ENCODE results near the gene CCDC28A.

Gene CCDC28A

DNA sequence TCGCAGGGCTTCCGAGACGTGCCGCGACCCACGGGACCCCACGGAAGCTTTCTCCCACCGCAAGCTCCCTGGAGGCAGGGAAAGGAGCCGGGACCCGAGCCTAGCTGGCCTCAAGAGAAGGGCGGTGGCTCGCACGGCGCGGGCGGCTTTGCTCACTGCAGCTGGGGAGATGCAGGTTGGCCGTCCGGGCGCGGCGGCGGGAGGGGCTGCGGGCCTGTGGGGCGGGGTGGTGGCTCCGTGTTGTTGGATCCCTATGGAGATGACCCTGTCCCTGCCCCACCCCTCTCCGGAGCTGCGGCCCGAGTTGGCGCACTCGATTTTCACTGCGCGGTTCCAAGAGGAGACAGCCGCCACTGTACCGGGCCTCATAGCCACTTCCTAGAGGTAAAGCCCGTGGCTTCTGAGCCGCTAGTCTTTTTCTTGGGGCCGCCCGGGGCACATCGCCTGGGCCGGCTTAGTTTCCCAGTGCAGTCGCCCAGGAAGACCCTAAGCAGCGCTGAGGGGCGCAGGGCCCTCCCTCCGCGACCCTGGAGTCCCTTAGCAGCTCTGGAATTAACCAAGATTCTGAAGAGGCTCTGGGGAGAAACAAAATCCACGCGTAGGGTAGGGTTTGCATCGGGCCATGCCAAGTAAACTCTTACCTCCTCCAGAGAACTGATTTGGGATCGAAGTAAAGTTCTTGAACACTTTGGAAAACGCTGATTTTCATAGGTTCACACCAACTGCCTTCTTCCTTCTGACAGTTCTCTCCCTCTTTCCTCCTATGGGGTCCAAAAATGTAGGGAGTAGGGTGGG lies 22.4 kb downstream of the CCDC28A start, which contains the start of gene ECT2L:
Gene ECT2L, plus strand, starts transcription at position 279 of the 795 bp plus-strand sequence. CDS start 17,188 bp downstream, outside the sequence.
- H3K4me3 ChIP-seq = peak within 1 kb of the TSS; percentile 44 to 45
- peak; percentile 52 to 80 for DNase-seq
- peak within 1 kb of the TSS; percentile 54 to 67 for H3K27ac ChIP-seq
- TF ChIP-seq, protein P1, sequence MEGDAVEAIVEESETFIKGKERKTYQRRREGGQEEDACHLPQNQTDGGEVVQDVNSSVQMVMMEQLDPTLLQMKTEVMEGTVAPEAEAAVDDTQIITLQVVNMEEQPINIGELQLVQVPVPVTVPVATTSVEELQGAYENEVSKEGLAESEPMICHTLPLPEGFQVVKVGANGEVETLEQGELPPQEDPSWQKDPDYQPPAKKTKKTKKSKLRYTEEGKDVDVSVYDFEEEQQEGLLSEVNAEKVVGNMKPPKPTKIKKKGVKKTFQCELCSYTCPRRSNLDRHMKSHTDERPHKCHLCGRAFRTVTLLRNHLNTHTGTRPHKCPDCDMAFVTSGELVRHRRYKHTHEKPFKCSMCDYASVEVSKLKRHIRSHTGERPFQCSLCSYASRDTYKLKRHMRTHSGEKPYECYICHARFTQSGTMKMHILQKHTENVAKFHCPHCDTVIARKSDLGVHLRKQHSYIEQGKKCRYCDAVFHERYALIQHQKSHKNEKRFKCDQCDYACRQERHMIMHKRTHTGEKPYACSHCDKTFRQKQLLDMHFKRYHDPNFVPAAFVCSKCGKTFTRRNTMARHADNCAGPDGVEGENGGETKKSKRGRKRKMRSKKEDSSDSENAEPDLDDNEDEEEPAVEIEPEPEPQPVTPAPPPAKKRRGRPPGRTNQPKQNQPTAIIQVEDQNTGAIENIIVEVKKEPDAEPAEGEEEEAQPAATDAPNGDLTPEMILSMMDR (IDR thresholded peaks at IDR 0.05) = no peak
- intact Hi-C loops (cut with DNase I; ENCODE audit: low total_unique reads) = no loop called here
- peaks cover 9 to 20% (median 15%) of the 10 kb centered on the region in 3 donors for H3K36me3 ChIP-seq
- no peaks in the 10 kb centered on the region for H3K27me3 ChIP-seq
- H3K4me1 ChIP-seq = peaks cover 0 to 10% (median 0%) of the 10 kb centered on the region in 4 donors
- H3K9me3 ChIP-seq = no peaks in the 10 kb centered on the region

DNA sequence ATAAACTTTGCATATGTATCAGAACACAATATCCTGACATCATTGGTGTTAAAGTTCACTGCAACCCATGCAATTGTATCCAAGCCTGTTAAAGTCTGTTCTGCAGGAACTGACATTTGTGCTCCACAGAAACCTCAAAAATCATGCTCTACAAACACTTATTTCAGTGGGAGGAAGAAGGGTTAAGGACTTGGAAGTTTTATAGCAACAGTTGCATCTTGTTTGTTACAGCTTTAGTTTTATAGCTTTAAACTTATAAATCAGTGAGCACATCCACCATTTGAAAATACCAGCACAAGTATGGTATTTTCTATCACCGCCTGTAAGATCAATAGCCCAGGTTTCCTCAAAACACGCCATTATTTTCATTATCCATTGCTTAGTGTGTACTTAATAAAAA lies 23.2 kb downstream of the CCDC28A start:
- H3K27me3 ChIP-seq = no peaks in the 10 kb centered on the region
- H3K4me1 ChIP-seq = peaks cover 0 to 10% (median 0%) of the 10 kb centered on the region in 4 donors
- no peak for DNase-seq
- intact Hi-C loops (cut with DNase I; ENCODE audit: low total_unique reads) = no loop called here
- no peak overlapping the region for H3K4me3 ChIP-seq
- H3K27ac ChIP-seq = no peak overlapping the region
- H3K36me3 ChIP-seq = peaks cover 2 to 13% (median 8%) of the 10 kb centered on the region in 3 donors
- H3K9me3 ChIP-seq = no peaks in the 10 kb centered on the region
- TF ChIP-seq, protein P1 (IDR thresholded peaks at IDR 0.05) = no peak

GRCh38 chr6:138797806-138798446 lies 24.4 kb downstream of the CCDC28A start:
- Histone ChIP-seq H3K4me3 (no peak overlapping the region), H3K27ac (no peak overlapping the region), H3K36me3 (peaks cover 0 to 1% (median 0%) of the 10 kb centered on the region in 3 donors), H3K27me3 (no peaks in the 10 kb centered on the region), H3K4me1 (peaks cover 0 to 10% (median 0%) of the 10 kb centered on the region in 4 donors), H3K9me3 (no peaks in the 10 kb centered on the region)
- no peak for DNase-seq
- intact Hi-C loops (cut with DNase I; ENCODE audit: low total_unique reads) = no loop called here
- TF ChIP-seq, protein P1 (IDR thresholded peaks at IDR 0.05) = no peak

DNA sequence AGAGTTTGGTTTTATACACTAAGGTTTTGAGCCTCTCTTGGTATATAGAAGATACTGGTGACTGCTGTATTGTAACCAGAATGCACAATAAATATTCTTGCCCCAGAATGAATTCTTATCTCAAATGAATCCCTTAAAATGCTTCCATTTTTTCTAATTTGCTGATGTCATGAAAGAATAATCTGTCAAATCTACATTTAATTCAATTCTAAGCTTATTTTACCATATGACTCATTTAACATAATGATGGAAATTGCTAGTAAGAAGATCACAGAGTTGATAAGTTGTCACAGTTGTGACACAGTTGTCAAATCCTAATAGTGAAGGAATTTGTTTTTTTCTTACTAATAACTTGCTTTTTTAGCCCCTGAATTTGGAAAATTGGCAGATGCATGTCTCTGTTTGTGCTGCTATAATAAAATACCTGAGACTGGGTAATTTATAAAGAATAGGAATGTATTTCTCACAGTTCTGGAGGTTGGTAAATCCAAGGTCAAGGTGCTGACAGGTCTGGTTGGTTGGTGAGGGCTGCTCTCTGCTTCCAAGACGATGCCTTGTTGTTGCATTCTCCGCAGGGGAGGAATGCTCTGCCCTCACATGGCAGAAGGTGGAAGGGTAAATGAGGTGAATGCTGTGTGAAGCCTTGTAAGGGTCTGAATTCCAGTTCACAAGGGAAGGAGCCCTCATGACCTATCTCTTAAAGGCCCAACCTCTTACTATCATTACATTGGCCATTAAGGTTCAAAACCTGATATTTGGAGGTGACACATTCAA lies 27.0 kb downstream of the CCDC28A start:
- H3K4me3 ChIP-seq = no peak overlapping the region
- intact Hi-C loops (cut with DNase I; ENCODE audit: low total_unique reads) = no loop called here
- H3K27me3 ChIP-seq = no peaks in the 10 kb centered on the region
- H3K27ac ChIP-seq = no peak overlapping the region
- no peaks in the 10 kb centered on the region for H3K9me3 ChIP-seq
- TF ChIP-seq, protein P1 (IDR thresholded peaks at IDR 0.05) = no peak
- peaks cover 0 to 9% (median 1%) of the 10 kb centered on the region in 4 donors for H3K4me1 ChIP-seq
- H3K36me3 ChIP-seq = no peaks in the 10 kb centered on the region
- DNase-seq = no peak

DNA sequence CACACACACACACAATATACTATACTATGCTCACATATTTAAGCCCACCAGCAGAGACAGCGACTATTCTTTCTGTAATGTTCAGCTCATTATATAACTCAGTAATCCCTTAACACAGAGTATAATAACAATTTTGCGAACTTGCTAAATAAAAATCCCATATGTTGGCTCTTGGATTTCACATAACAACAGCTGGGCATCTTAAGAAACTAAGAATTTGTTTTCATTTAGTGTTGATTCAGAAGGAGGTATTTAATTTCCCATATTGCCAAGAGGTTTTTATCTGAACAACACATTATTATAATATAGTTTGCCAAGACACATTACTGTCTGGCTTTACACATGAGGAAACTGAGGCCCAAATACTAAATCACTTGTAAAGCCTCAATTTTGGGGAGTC lies 29.8 kb downstream of the CCDC28A start:
- no peak for DNase-seq
- H3K4me3 ChIP-seq = no peak overlapping the region
- no peaks in the 10 kb centered on the region for H3K36me3 ChIP-seq
- no peaks in the 10 kb centered on the region for H3K27me3 ChIP-seq
- H3K9me3 ChIP-seq = no peaks in the 10 kb centered on the region
- H3K27ac ChIP-seq = no peak overlapping the region
- TF ChIP-seq, protein P1 (IDR thresholded peaks at IDR 0.05) = no peak
- intact Hi-C loops (cut with DNase I; ENCODE audit: low total_unique reads) = no loop called here
- H3K4me1 ChIP-seq = peaks cover 0 to 3% (median 0%) of the 10 kb centered on the region in 4 donors

Data from tibial artery (tissue), 4 donors.